Fibroblast of gingiva (primary cell): ENCODE results near the gene OR56A5.

Experiments
- DNase-seq: peaks from one replicate; pipeline ENCODE4 v3.0.0-alpha.2; 2011; ENCODE audit warnings: low read depth

The OR56A5 gene

GRCh38 chr11:5932671-5933070 lies 35.6 kb downstream of the OR56A5 start:
- no peak for DNase-seq

GRCh38 chr11:5931061-5931460 lies 37.2 kb downstream of the OR56A5 start:
- no peak for DNase-seq

- DNase-seq, result no peak
Measured at GRCh38 chr11:5930614-5931013, 37.7 kb downstream of the OR56A5 start.

- DNase-seq, result no peak
Measured at GRCh38 chr11:5929571-5930368, 38.5 kb downstream of the OR56A5 start.

- DNase-seq, result no peak
Measured at GRCh38 chr11:5928811-5929210, 39.5 kb downstream of the OR56A5 start.

- no peak for DNase-seq
Measured at GRCh38 chr11:5928271-5928670, 40.0 kb downstream of the OR56A5 start.

- DNase-seq, result no peak
Measured at GRCh38 chr11:5923794-5924193, 44.5 kb downstream of the OR56A5 start.

- no peak for DNase-seq
Measured at GRCh38 chr11:5923427-5923776, 44.9 kb downstream of the OR56A5 start.

GRCh38 chr11:5922749-5923426 lies 45.4 kb downstream of the OR56A5 start:
- no peak for DNase-seq
